Keratinocyte (primary cell): ENCODE measurements around the gene WNT3.
"Not testable (repeated sequence)": the region's sequence is repeated elsewhere in the genome, so short reads cannot be mapped to it uniquely, and the experiment has no call there.

Experiments
- EZH2 ChIP-seq: IDR thresholded peaks from one replicate; pipeline ENCODE4 v1.6.1; 2012; ENCODE audit warnings: inconsistent platforms, mild to moderate bottlenecking, low read length, moderate library complexity
- TF ChIP-seq, protein P1 (sequence below), 3 experiments: IDR thresholded peaks in 1 of 3; conservative IDR thresholded peaks in 1 of 3; optimal IDR thresholded peaks in 1 of 3; 2 replicates in 2 of 3; 3 replicates in 1 of 3; pipeline versions ENCODE3 to v1.5.1; 2011; ENCODE audit warnings: low read length in 3 of 3, mild to moderate bottlenecking in 3 of 3, moderate library complexity in 2 of 3, control low read depth in 1 of 3, inconsistent platforms in 1 of 3; ENCODE audit not compliant: insufficient read depth in 2 of 3; ENCODE audit errors: extremely low read depth in 1 of 3

DNA sequence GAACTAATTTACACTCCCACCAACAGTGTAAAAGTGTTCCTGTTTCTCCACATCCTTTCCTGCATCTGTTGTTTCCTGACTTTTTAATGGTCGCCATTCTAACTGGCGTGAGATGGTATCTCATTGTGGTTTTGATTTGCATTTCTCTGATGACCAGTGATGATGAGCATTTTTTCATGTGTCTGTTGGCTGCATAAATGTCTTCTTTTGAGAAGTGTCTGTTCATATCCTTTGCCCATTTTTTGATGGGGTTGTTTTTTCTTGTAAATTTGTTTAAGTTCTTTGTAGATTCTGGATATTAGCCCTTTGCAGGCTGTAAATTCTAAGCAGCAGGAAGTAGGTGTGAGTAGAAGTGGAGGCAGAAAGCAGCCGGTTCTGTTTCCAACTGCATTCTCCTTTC is 22.1 kb upstream of the WNT3 start:
- TF ChIP-seq, protein P1, sequence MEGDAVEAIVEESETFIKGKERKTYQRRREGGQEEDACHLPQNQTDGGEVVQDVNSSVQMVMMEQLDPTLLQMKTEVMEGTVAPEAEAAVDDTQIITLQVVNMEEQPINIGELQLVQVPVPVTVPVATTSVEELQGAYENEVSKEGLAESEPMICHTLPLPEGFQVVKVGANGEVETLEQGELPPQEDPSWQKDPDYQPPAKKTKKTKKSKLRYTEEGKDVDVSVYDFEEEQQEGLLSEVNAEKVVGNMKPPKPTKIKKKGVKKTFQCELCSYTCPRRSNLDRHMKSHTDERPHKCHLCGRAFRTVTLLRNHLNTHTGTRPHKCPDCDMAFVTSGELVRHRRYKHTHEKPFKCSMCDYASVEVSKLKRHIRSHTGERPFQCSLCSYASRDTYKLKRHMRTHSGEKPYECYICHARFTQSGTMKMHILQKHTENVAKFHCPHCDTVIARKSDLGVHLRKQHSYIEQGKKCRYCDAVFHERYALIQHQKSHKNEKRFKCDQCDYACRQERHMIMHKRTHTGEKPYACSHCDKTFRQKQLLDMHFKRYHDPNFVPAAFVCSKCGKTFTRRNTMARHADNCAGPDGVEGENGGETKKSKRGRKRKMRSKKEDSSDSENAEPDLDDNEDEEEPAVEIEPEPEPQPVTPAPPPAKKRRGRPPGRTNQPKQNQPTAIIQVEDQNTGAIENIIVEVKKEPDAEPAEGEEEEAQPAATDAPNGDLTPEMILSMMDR (optimal IDR thresholded peaks at IDR 0.05 in 1 of 3, IDR thresholded peaks at IDR 0.05 in 1 of 3, conservative IDR thresholded peaks at IDR 0.05 in 1 of 3; ENCODE audit: extremely low read depth in 1 of 3, insufficient read depth in 2 of 3, low read length in 3 of 3) = not testable (repeated sequence)
- not testable (repeated sequence) for TF ChIP-seq EZH2
